HUES48 (cell line): Measurements from ENCODE around the gene KCNMB4.
"Not testable (repeated sequence)": the region's sequence is repeated elsewhere in the genome, so short reads cannot be mapped to it uniquely, and the experiment has no call there.

ENCODE experiments used
- H3K27ac ChIP-seq: one replicate; pipeline ENCODE4 v1.7.0; 2013; ENCODE audit warnings: low read depth, low read length, inconsistent platforms
- H3K27me3 ChIP-seq: 2 replicates; pipeline ENCODE4 v1.6.1; 2013; ENCODE audit warnings: mild to moderate bottlenecking, low read length; ENCODE audit not compliant: control insufficient read depth, insufficient read depth
- H3K36me3 ChIP-seq: 2 replicates; pipeline ENCODE4 v1.6.1; 2013; ENCODE audit warnings: low read length; ENCODE audit not compliant: control insufficient read depth, insufficient read depth
- H3K4me1 ChIP-seq: 2 replicates; pipeline ENCODE4 v1.6.1; 2013; ENCODE audit warnings: mild to moderate bottlenecking, low read length; ENCODE audit not compliant: control insufficient read depth, insufficient read depth
- H3K4me3 ChIP-seq: 2 replicates; pipeline ENCODE4 v1.5.1; 2013; ENCODE audit warnings: mild to moderate bottlenecking, low read depth, low read length
- H3K9ac ChIP-seq: 2 replicates; pipeline ENCODE4 v1.6.1; 2013; ENCODE audit warnings: mild to moderate bottlenecking, low read depth, low read length, moderate library complexity
- H3K9me3 ChIP-seq: 2 replicates; pipeline ENCODE4 v1.6.1; 2013; ENCODE audit warnings: low read length; ENCODE audit not compliant: control insufficient read depth, insufficient read depth

KCNMB4 gene

GRCh38 chr12:70379846-70380245 lies 13.8 kb downstream of the KCNMB4 start:
- H3K36me3 ChIP-seq = no peaks in the 10 kb centered on the region

DNA sequence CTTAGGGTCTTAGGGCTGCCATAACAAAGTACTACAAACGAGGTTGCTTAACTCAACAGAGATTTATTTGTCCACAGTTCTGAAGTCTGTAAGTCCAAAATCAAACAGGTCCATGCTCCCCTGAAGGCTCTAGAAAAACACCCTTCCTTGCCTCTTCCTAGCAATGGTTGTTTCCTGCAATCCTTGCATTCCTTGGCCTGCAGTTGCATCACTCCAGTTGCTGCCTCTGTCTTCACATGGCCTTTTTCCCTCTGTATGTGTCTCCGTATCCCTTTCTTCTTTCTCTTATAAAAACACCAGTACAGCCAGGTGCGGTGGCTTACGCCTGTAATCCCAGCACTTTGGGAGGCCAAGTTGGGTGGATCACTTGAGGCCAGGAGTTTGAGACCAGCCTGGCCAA lies 17.4 kb downstream of the KCNMB4 start:
- Histone ChIP-seq H3K27me3 (no peaks in the 10 kb centered on the region), H3K36me3 (no peaks in the 10 kb centered on the region), H3K27ac (no peak overlapping the region), H3K9me3 (no peaks in the 10 kb centered on the region; the same call in 1 of the 2 replicates), H3K9ac (no peak overlapping the region), H3K4me1 (no peaks in the 10 kb centered on the region; the same call in 1 of the 2 replicates), H3K4me3 (no peak overlapping the region)

More at GRCh38 chr12:70379846-70380245, 13.8 kb downstream of the KCNMB4 start:
- no peaks in the 10 kb centered on the region for H3K27me3 ChIP-seq
- no peak overlapping the region for H3K9ac ChIP-seq
- no peaks in the 10 kb centered on the region; the same call in 1 of the 2 replicates for H3K9me3 ChIP-seq
- no peaks in the 10 kb centered on the region; the same call in 1 of the 2 replicates for H3K4me1 ChIP-seq
- H3K27ac ChIP-seq = no peak overlapping the region
- no peak overlapping the region for H3K4me3 ChIP-seq

DNA sequence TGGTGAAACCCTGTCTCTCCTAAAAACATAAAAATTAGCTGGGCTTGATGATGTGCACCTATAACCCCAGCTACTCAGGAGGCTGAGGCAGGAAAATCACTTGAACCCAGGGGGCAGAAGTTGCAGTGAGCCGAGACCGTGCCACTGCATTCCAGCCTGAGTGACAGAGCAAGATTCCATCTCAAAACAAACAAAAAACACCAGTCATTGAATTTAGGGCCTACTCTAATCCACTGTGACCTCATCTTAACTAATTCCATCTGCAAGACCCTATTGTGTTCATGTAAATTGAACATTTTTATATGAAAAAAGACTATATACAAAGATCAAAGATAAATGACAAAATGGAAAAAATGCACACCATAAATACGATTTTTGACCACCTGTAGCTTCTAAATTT lies 17.8 kb downstream of the KCNMB4 start:
- Histone ChIP-seq H3K27ac (no peak overlapping the region), H3K4me3 (no peak overlapping the region)

GRCh38 chr12:70386771-70387170 lies 20.7 kb downstream of the KCNMB4 start:
- Histone ChIP-seq H3K27ac (no peak overlapping the region), H3K4me3 (no peak overlapping the region), H3K9ac (no peak overlapping the region), H3K36me3 (no peaks in the 10 kb centered on the region), H3K9me3 (no peaks in the 10 kb centered on the region), H3K27me3 (no peaks in the 10 kb centered on the region), H3K4me1 (no peaks in the 10 kb centered on the region; the same call in 1 of the 2 replicates)

More for the DNA sequence above, 17.8 kb downstream of the KCNMB4 start:
- H3K4me1 ChIP-seq = no peaks in the 10 kb centered on the region; the same call in 1 of the 2 replicates
- no peaks in the 10 kb centered on the region for H3K36me3 ChIP-seq
- no peaks in the 10 kb centered on the region; the same call in 1 of the 2 replicates for H3K9me3 ChIP-seq
- no peaks in the 10 kb centered on the region for H3K27me3 ChIP-seq
- H3K9ac ChIP-seq = no peak overlapping the region

DNA sequence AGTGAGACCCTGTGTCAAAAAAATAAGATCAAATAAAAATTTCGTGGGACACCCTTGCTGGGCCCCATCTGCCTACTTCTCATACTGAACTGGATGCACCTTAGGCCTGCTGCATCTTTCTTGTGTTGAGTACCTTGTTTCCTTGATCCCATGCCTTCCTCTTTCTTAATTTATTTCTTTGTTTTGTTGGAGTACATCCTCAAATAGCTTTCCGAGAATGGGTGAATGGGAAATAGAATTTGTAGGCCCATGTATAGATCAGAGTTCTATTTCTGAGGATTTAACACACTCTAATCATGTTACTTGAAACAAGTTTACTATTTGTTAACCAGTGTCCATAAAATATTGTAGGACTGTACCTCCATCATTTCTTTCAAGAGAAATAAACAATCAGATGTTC lies 23.6 kb downstream of the KCNMB4 start:
- Histone ChIP-seq H3K9me3 (no peaks in the 10 kb centered on the region), H3K4me1 (peaks cover 3% of the 10 kb centered on the region; the same call in 1 of the 2 replicates), H3K36me3 (no peaks in the 10 kb centered on the region), H3K4me3 (no peak overlapping the region), H3K27ac (no peak overlapping the region), H3K9ac (no peak overlapping the region), H3K27me3 (no peaks in the 10 kb centered on the region)

- not testable (repeated sequence) for H3K27ac ChIP-seq, H3K9ac ChIP-seq, H3K4me3 ChIP-seq, H3K27me3 ChIP-seq, H3K9me3 ChIP-seq, H3K36me3 ChIP-seq, H3K4me1 ChIP-seq
Measured at GRCh38 chr12:70392631-70393030, 26.5 kb downstream of the KCNMB4 start.

- H3K4me3 ChIP-seq = no peak overlapping the region
- H3K27me3 ChIP-seq = no peaks in the 10 kb centered on the region
- peaks cover 3% of the 10 kb centered on the region; the same call in 1 of the 2 replicates for H3K4me1 ChIP-seq
- H3K27ac ChIP-seq = no peak overlapping the region
- no peaks in the 10 kb centered on the region for H3K9me3 ChIP-seq
- no peak overlapping the region for H3K9ac ChIP-seq
- no peaks in the 10 kb centered on the region; the same call in 1 of the 2 replicates for H3K36me3 ChIP-seq
Measured at GRCh38 chr12:70393787-70394499, 27.9 kb downstream of the KCNMB4 start.

DNA sequence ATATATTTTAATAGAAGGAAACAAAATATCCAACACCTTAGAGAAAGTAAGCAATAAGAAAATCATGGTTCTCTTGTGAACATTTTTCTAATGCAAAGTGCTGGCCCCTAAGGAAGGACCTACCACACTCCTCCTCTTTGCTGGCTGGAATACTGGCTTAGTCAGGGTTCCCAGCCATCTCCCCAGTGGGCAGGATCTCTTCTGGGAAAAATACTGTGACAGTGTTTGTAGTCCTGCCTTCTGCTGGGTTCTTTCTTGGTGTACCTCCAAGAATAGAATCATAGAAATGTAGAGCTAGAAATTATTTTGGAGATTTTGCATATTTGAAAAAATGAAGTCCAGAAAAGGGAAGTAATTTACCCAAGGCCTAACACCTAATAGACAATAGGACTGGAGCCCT lies 31.9 kb downstream of the KCNMB4 start:
- H3K27me3 ChIP-seq = no peaks in the 10 kb centered on the region
- H3K4me3 ChIP-seq = no peak overlapping the region
- peaks cover 3% of the 10 kb centered on the region; the same call in 1 of the 2 replicates for H3K4me1 ChIP-seq
- no peaks in the 10 kb centered on the region for H3K9me3 ChIP-seq
- no peak overlapping the region for H3K27ac ChIP-seq
- peaks cover 22% of the 10 kb centered on the region for H3K36me3 ChIP-seq
- no peak overlapping the region for H3K9ac ChIP-seq

DNA sequence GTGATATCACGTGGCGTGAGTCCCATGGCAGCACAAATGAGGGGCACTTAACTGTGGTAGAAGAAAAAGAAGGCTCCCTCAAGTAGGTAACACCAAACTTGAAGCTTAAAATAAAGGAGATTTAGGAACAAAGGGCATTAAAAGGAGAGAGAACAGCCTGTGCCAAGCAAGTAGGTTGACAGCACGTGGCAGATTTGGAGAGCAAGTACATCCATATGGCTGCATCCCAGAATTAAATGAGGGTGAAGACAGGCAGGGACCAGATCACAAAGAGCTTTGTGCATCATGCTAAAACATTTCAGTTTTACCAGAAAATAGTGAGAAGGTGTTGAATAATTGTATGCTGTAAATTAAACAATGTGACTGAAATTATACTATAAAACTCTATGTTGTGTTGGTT lies 32.8 kb downstream of the KCNMB4 start:
- Histone ChIP-seq H3K27ac (no peak overlapping the region), H3K36me3 (peaks cover 22% of the 10 kb centered on the region), H3K9me3 (no peaks in the 10 kb centered on the region), H3K4me1 (no peaks in the 10 kb centered on the region), H3K9ac (no peak overlapping the region), H3K4me3 (no peak overlapping the region), H3K27me3 (no peaks in the 10 kb centered on the region)

- Histone ChIP-seq H3K4me3 (no peak overlapping the region), H3K9ac (no peak overlapping the region), H3K36me3 (peaks cover 22% of the 10 kb centered on the region), H3K4me1 (no peaks in the 10 kb centered on the region), H3K27ac (no peak overlapping the region), H3K27me3 (no peaks in the 10 kb centered on the region), H3K9me3 (no peaks in the 10 kb centered on the region)
Measured at GRCh38 chr12:70399311-70399710, 33.2 kb downstream of the KCNMB4 start.

GRCh38 chr12:70400124-70400523 lies 34.0 kb downstream of the KCNMB4 start:
- H3K4me1 ChIP-seq = no peaks in the 10 kb centered on the region
- no peak overlapping the region for H3K27ac ChIP-seq
- peaks cover 22% of the 10 kb centered on the region for H3K36me3 ChIP-seq
- H3K9ac ChIP-seq = no peak overlapping the region
- no peaks in the 10 kb centered on the region for H3K9me3 ChIP-seq
- H3K27me3 ChIP-seq = no peaks in the 10 kb centered on the region
- no peak overlapping the region for H3K4me3 ChIP-seq
